ENCODE results near the gene PTPN4.

The PTPN4 gene

DNA sequence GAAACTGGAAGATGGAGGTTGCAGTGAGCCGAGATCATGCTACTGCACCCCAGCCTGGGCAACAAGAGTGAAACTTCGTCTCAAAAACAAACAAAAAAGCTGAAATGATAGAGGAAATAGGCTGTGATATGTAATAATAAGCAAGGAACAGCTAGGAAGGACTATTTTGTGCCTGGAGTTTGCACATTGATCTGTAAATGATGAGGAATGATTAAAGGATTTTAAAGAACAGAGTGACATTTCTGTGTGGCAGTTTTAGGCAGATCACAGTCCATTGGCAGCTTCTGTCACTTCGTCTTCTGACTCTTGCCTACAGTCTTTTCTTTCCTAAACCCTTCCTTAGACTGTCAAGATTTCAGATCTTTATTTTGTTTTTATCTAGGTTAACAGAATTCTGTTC is 272.6 kb downstream of the PTPN4 start:
- DNase-seq = no peak

Measured in activated naive CD4-positive, alpha-beta T cell (primary cell).